HEK293 (cell line): Measurements from ENCODE around the gene JUND.
A peak's percentile ranks its signal among the peaks of the same experiment; 100 is the strongest.

Source experiments
- ATF2 ChIP-seq: fragments of 450-650 bp; formaldehyde crosslinking; IDR thresholded peaks from 2 replicates; pipeline ENCODE4 v1.5.1; 2016; ENCODE audit warnings: missing biosample characterization, missing genetic modification characterization, low read depth
- INSM2 ChIP-seq: fragments of 450-650 bp; formaldehyde crosslinking; IDR thresholded peaks from 2 replicates; pipeline ENCODE4 v1.5.1; 2016; ENCODE audit warnings: missing biosample characterization, missing genetic modification characterization
- PRDM1 ChIP-seq: fragments of 450-650 bp; formaldehyde crosslinking; IDR thresholded peaks from 2 replicates; pipeline ENCODE4; 2016; ENCODE audit warnings: missing biosample characterization, missing genetic modification characterization
- PRDM10 ChIP-seq: fragments of 450-650 bp; formaldehyde crosslinking; IDR thresholded peaks from 2 replicates; pipeline ENCODE4 v1.5.1; 2016; ENCODE audit warnings: missing biosample characterization, missing genetic modification characterization
- REPIN1 ChIP-seq: fragments of 450-650 bp; formaldehyde crosslinking; IDR thresholded peaks from 2 replicates; pipeline ENCODE4 v1.5.1; 2017; ENCODE audit warnings: missing biosample characterization, missing genetic modification characterization, low read depth
- SP2 ChIP-seq: fragments of 450-650 bp; formaldehyde crosslinking; IDR thresholded peaks from 2 replicates; pipeline ENCODE4 v1.5.1; 2016; ENCODE audit warnings: missing biosample characterization, missing genetic modification characterization
- WT1 ChIP-seq: fragments of 450-650 bp; formaldehyde crosslinking; IDR thresholded peaks from 2 replicates; pipeline ENCODE4 v1.5.1; 2016; ENCODE audit warnings: missing biosample characterization, missing genetic modification characterization
- ZBTB8A ChIP-seq: fragments of 450-650 bp; formaldehyde crosslinking; IDR thresholded peaks from 2 replicates; pipeline ENCODE4 v1.5.1; 2016; ENCODE audit warnings: missing biosample characterization, missing genetic modification characterization
- ZEB2 ChIP-seq: fragments of 450-650 bp; formaldehyde crosslinking; IDR thresholded peaks from 2 replicates; pipeline ENCODE4 v1.5.1; 2016; ENCODE audit warnings: missing biosample characterization, missing genetic modification characterization
- ZFP41 ChIP-seq: fragments of 450-650 bp; formaldehyde crosslinking; IDR thresholded peaks from 2 replicates; pipeline ENCODE4 v1.5.1; 2016; ENCODE audit warnings: missing biosample characterization, missing genetic modification characterization, borderline replicate concordance
- ZNF10 ChIP-seq: fragments of 450-650 bp; formaldehyde crosslinking; IDR thresholded peaks from 2 replicates; pipeline ENCODE4 v1.5.1; 2017; ENCODE audit warnings: missing biosample characterization, missing genetic modification characterization
- ZNF155 ChIP-seq: fragments of 450-650 bp; formaldehyde crosslinking; IDR thresholded peaks from 2 replicates; pipeline ENCODE4 v1.5.1; 2016; ENCODE audit warnings: missing biosample characterization, missing genetic modification characterization
- ZNF18 ChIP-seq: fragments of 450-650 bp; formaldehyde crosslinking; IDR thresholded peaks from 2 replicates; pipeline ENCODE4 v1.5.1; 2016; ENCODE audit warnings: missing biosample characterization, missing genetic modification characterization
- ZNF239 ChIP-seq: fragments of 450-650 bp; formaldehyde crosslinking; IDR thresholded peaks from 2 replicates; pipeline ENCODE4 v1.5.1; 2016; ENCODE audit warnings: missing biosample characterization, missing genetic modification characterization
- ZNF274 ChIP-seq, 2 experiments: fragments of 200-500 bp in 1 of 2; fragments of 450-650 bp in 1 of 2; sonication (Bioruptor generic) in 1 of 2; formaldehyde crosslinking in 1 of 2; IDR thresholded peaks; 2 replicates each; pipeline versions ENCODE4 v1.5.1 to v1.6.1; 2014 to 2016; ENCODE audit warnings: borderline replicate concordance in 1 of 2, inconsistent platforms in 1 of 2, low read length in 1 of 2, missing biosample characterization in 1 of 2, missing genetic modification characterization in 1 of 2
- ZNF302 ChIP-seq: fragments of 450-650 bp; formaldehyde crosslinking; IDR thresholded peaks from 2 replicates; pipeline ENCODE4 v1.5.1; 2016; ENCODE audit warnings: missing biosample characterization, missing genetic modification characterization, low read depth
- ZNF335 ChIP-seq: fragments of 450-650 bp; formaldehyde crosslinking; conservative IDR thresholded peaks from 2 replicates; pipeline ENCODE4 v1.5.1; 2016; ENCODE audit warnings: missing biosample characterization, missing genetic modification characterization
- ZNF398 ChIP-seq: fragments of 450-650 bp; formaldehyde crosslinking; IDR thresholded peaks from 2 replicates; pipeline ENCODE4 v1.5.1; 2017; ENCODE audit warnings: missing biosample characterization, missing genetic modification characterization
- ZNF544 ChIP-seq: fragments of 450-650 bp; formaldehyde crosslinking; IDR thresholded peaks from 2 replicates; pipeline ENCODE4 v1.5.0; 2017; ENCODE audit warnings: missing biosample characterization, missing genetic modification characterization
- ZNF548 ChIP-seq: fragments of 450-650 bp; formaldehyde crosslinking; IDR thresholded peaks from 2 replicates; pipeline ENCODE4 v1.5.1; 2016; ENCODE audit warnings: missing biosample characterization, missing genetic modification characterization
- ZNF558 ChIP-seq: fragments of 450-650 bp; formaldehyde crosslinking; IDR thresholded peaks from 2 replicates; pipeline ENCODE4 v1.5.1; 2016; ENCODE audit warnings: missing biosample characterization, missing genetic modification characterization
- ZNF561 ChIP-seq: fragments of 450-650 bp; IDR thresholded peaks from 2 replicates; pipeline ENCODE4 v1.5.1; 2018; ENCODE audit warnings: missing biosample characterization, missing genetic modification characterization, borderline replicate concordance
- ZNF639 ChIP-seq: fragments of 450-650 bp; formaldehyde crosslinking; IDR thresholded peaks from 2 replicates; pipeline ENCODE4 v1.5.1; 2016; ENCODE audit warnings: missing biosample characterization, missing genetic modification characterization
- ZNF776 ChIP-seq: fragments of 450-650 bp; formaldehyde crosslinking; IDR thresholded peaks from 2 replicates; pipeline ENCODE4 v1.5.0; 2017; ENCODE audit warnings: missing biosample characterization, missing genetic modification characterization, borderline replicate concordance
- ZSCAN30 ChIP-seq: fragments of 450-650 bp; IDR thresholded peaks from 2 replicates; pipeline ENCODE4 v1.5.1; 2018; ENCODE audit warnings: missing biosample characterization, mild to moderate bottlenecking, missing genetic modification characterization, moderate library complexity
- ZSCAN4 ChIP-seq: fragments of 450-650 bp; formaldehyde crosslinking; IDR thresholded peaks from 2 replicates; pipeline ENCODE4 v1.5.1; 2017; ENCODE audit warnings: missing biosample characterization, missing genetic modification characterization

Gene JUND

GRCh38 chr19:18280247-18281081 is 958 bp downstream of the JUND start (continued):
- TF ChIP-seq ZNF639 (tag by site-specific recombination) (no peak), ZNF239 (tag by site-specific recombination) (no peak), ZNF10 (tag by site-specific recombination) (peak; percentile 60; the same call in 1 of the 2 replicates), SP2 (tag by site-specific recombination) (peak; percentile 69), ZNF18 (tag by site-specific recombination) (no peak), ZBTB8A (tag by site-specific recombination) (peak; percentile 92), ZNF548 (no peak), INSM2 (tag by site-specific recombination) (0 out of 2 replicates have a peak, but pooled peaks have one; percentile 24), ZNF544 (no peak), REPIN1 (tag by site-specific recombination) (no peak), ZSCAN30 (tag by site-specific recombination) (peak; percentile 53; the same call in 1 of the 2 replicates), ATF2 (no peak), PRDM1 (tag by site-specific recombination) (no peak), ZFP41 (tag by site-specific recombination) (no peak), ZNF302 (tag by site-specific recombination) (no peak), ZEB2 (peak; percentile 27), ZNF776 (tag by site-specific recombination) (no peak), ZNF274 (IDR thresholded peaks at IDR 0.05; ENCODE audit: low read length) (no peak), ZNF274 (tag by site-specific recombination; IDR thresholded peaks at IDR 0.05; ENCODE audit: borderline replicate concordance) (no peak), ZNF398 (tag by site-specific recombination) (peak; percentile 86), PRDM10 (tag by site-specific recombination) (no peak), ZNF335 (tag by site-specific recombination) (peak; percentile 65), ZNF558 (no peak), ZSCAN4 (tag by site-specific recombination) (no peak), ZNF155 (tag by site-specific recombination) (no peak), WT1 (tag by site-specific recombination) (no peak), ZNF561 (tag by site-specific recombination) (no peak)
